HCT116 (cell line): ENCODE results near the gene IVD. TPM values are rescaled to one million over a fixed set of nuclear protein-coding genes. Genes with fewer than 3 reads are reported as not detected.

Source experiments
- ATAC-seq: fragments of 200-7000 bp; cut with Tn5 transposase; 2 replicates; pipeline ENCODE4 v1.9.1; 2020; ENCODE audit warnings: mild to moderate bottlenecking, moderate library complexity
- BruUV-seq: library from RNA; stranded (reverse); fragments of 400-500 nt; replicated peaks from 2 replicates; lab custom pipeline; 2021; lab: Mats Ljungman, UMichigan
- CTCF ChIA-PET: fragments of 300-600 bp; sonication (Branson Sonifier 250); formaldehyde crosslinking; loops from one replicate; lab custom pipeline; 2021; ENCODE audit warnings: antibody characterized with exemption; lab: Charles Lee
- POLR2A ChIA-PET: fragments of 300-600, 350-600 bp; sonication (Branson Sonifier 250); formaldehyde crosslinking; loops from one replicate; lab custom pipeline; 2021; ENCODE audit warnings: antibody characterized with exemption; lab: Charles Lee
- RAD21 ChIA-PET, 2 experiments: fragments of 300-600 bp; sonication (Branson Sonifier 250); formaldehyde crosslinking; loops; one replicate each; lab custom pipeline; 2023; ENCODE audit warnings: low total read pairs in 2 of 2; ENCODE audit not compliant: uncharacterized antibody in 2 of 2, unreplicated experiment in 2 of 2, low non-redundant PET in 1 of 2; lab: Charles Lee
- DNase-seq: peaks from one replicate; pipeline ENCODE4 v3.0.0-alpha.2; 2010; ENCODE audit warnings: low read depth, low spot score
- H2AFZ ChIP-seq: fragments of 200-600 bp; shearing (Covaris generic), sonication (generic); 2 replicates; pipeline ENCODE4 v1.6.1; 2017; ENCODE audit warnings: low read depth, mixed run types, mixed read lengths, antibody characterized with exemption, low read length; ENCODE audit not compliant: poor library complexity, severe bottlenecking
- H3K27ac ChIP-seq: 2 replicates; pipeline ENCODE4 v1.5.1; 2012; ENCODE audit warnings: low read depth, low read length
- H3K27me3 ChIP-seq: fragments of 200-600 bp; sonication (generic); 2 replicates; pipeline ENCODE4 v1.6.1; 2016; ENCODE audit warnings: mixed run types, low read length, mixed read lengths; ENCODE audit not compliant: insufficient read depth
- H3K36me3 ChIP-seq, 2 experiments: fragments of 200-500 bp in 1 of 2; fragments of 200-600 bp in 1 of 2; sonication (Bioruptor generic) in 1 of 2; sonication (generic) in 1 of 2; 2 replicates each; pipeline versions ENCODE4 v1.5.1 to v1.6.1; 2014 to 2016; ENCODE audit warnings: low read length in 2 of 2, inconsistent platforms in 1 of 2, mixed read lengths in 1 of 2, mixed run types in 1 of 2; ENCODE audit not compliant: insufficient read depth in 2 of 2, control insufficient read depth in 1 of 2
- H3K4me1 ChIP-seq, 2 experiments: fragments of 200-600 bp in 1 of 2; sonication (generic) in 1 of 2; 2 replicates each; pipeline versions ENCODE4 v1.5.1 to v1.6.1; 2012 to 2017; ENCODE audit warnings: low read length in 2 of 2, inconsistent platforms in 1 of 2, mild to moderate bottlenecking in 1 of 2, mixed read lengths in 1 of 2, mixed run types in 1 of 2, moderate library complexity in 1 of 2; ENCODE audit not compliant: insufficient read depth in 2 of 2, control insufficient read depth in 1 of 2
- H3K4me2 ChIP-seq: fragments of 200-600 bp; sonication (generic); 2 replicates; pipeline ENCODE4 v1.6.1; 2017; ENCODE audit warnings: mixed run types, low read length, mixed read lengths
- H3K4me3 ChIP-seq, 2 experiments: fragments of 200-600 bp in 1 of 2; sonication (generic) in 1 of 2; replicated peaks in 1 of 2; 2 replicates each; pipeline ENCODE4 v1.5.1; 2011 to 2016; ENCODE audit warnings: low read length in 2 of 2, control low read depth in 1 of 2, low read depth in 1 of 2, mild to moderate bottlenecking in 1 of 2, mixed read lengths in 1 of 2, mixed run types in 1 of 2
- H3K79me2 ChIP-seq: fragments of 200-600 bp; sonication (generic); 2 replicates; pipeline ENCODE4 v1.6.1; 2017; ENCODE audit warnings: mild to moderate bottlenecking, mixed run types, low read length, moderate library complexity, mixed read lengths; ENCODE audit not compliant: insufficient read depth
- H3K9ac ChIP-seq: fragments of 200-600 bp; sonication (generic); 2 replicates; pipeline ENCODE4 v1.6.1; 2016; ENCODE audit warnings: low read length, mixed read lengths
- H3K9me2 ChIP-seq: fragments of 200-600 bp; sonication (generic), shearing (Covaris generic); 2 replicates; pipeline ENCODE4 v1.6.1; 2017; ENCODE audit warnings: mixed run types, mild to moderate bottlenecking, moderate library complexity; ENCODE audit not compliant: insufficient read depth
- H3K9me3 ChIP-seq, 2 experiments: fragments of 200-500 bp in 1 of 2; fragments of 200-600 bp in 1 of 2; sonication (Bioruptor generic) in 1 of 2; sonication (generic) in 1 of 2; 2 replicates each; pipeline ENCODE4 v1.6.1; 2014 to 2017; ENCODE audit warnings: low read length in 2 of 2, mixed read lengths in 2 of 2, inconsistent platforms in 1 of 2, low read depth in 1 of 2, mild to moderate bottlenecking in 1 of 2, mixed run types in 1 of 2, moderate library complexity in 1 of 2; ENCODE audit not compliant: control insufficient read depth in 1 of 2, insufficient read depth in 1 of 2
- H4K20me1 ChIP-seq: fragments of 200-600 bp; sonication (generic), shearing (Covaris generic); 2 replicates; pipeline ENCODE4 v1.6.1; 2017; ENCODE audit warnings: mixed run types, mild to moderate bottlenecking, moderate library complexity; ENCODE audit not compliant: insufficient read depth
- CEBPB ChIP-seq: IDR thresholded peaks from 2 replicates; pipeline ENCODE4 v1.6.1; 2012; ENCODE audit warnings: low read depth
- EGR1 ChIP-seq: IDR thresholded peaks from 2 replicates; pipeline ENCODE4 v1.6.1; 2012; ENCODE audit warnings: low read depth
- ELF1 ChIP-seq: IDR thresholded peaks from 2 replicates; pipeline ENCODE4 v1.6.1; 2012; ENCODE audit warnings: low read depth, borderline replicate concordance
- EZH2 ChIP-seq: fragments of 200-600 bp; sonication (generic); IDR thresholded peaks from 2 replicates; pipeline ENCODE4 v1.6.1; 2017; ENCODE audit warnings: antibody characterized with exemption, mixed run types
- FOSL1 ChIP-seq: IDR thresholded peaks from 2 replicates; pipeline ENCODE4 v1.6.1; 2012; ENCODE audit warnings: low read depth
- JUND ChIP-seq: IDR thresholded peaks from 2 replicates; pipeline ENCODE4 v1.6.1; 2012
- POLR2AphosphoS5 ChIP-seq: IDR thresholded peaks from 2 replicates; pipeline ENCODE4 v1.6.1; 2011; ENCODE audit warnings: mild to moderate bottlenecking, low read depth, low read length, moderate library complexity
- RAD21 ChIP-seq: IDR thresholded peaks from 2 replicates; pipeline ENCODE4 v1.6.1; 2012; ENCODE audit warnings: low read depth, mild to moderate bottlenecking
- SP1 ChIP-seq: IDR thresholded peaks from 2 replicates; pipeline ENCODE4 v1.6.1; 2012; ENCODE audit warnings: low read depth
- TCF7L2 ChIP-seq: IDR thresholded peaks from 2 replicates; pipeline ENCODE4 v1.7.0; 2011; ENCODE audit warnings: borderline replicate concordance, inconsistent platforms; ENCODE audit not compliant: insufficient read depth, insufficient read length; ENCODE audit errors: extremely low read depth
- YY1 ChIP-seq: IDR thresholded peaks from 2 replicates; pipeline ENCODE4 v1.6.1; 2011; ENCODE audit warnings: low read length, low read depth, moderate library complexity, mild to moderate bottlenecking; ENCODE audit not compliant: insufficient replicate concordance; ENCODE audit errors: extremely low read depth
- intact Hi-C: fragments of 100-400 bp; cut with micrococcal nuclease; formaldehyde crosslinking; loops from 2 replicates; pipeline ENCODE4 v1.10.0; 2022
- total RNA-seq: library from RNA; stranded (reverse); gene quantifications from one replicate; pipeline ENCODE4 v1.2.1, GENCODE V29; 2021; ENCODE audit not compliant: unreplicated experiment
- TF ChIP-seq, protein P1 (sequence below): IDR thresholded peaks from 2 replicates; pipeline ENCODE4 v1.6.1; 2012
- TF ChIP-seq, protein P2 (sequence below): IDR thresholded peaks from 2 replicates; pipeline ENCODE4 v1.6.1; 2011; ENCODE audit warnings: mild to moderate bottlenecking, low read length, moderate library complexity; ENCODE audit not compliant: insufficient replicate concordance; ENCODE audit errors: extremely low read depth

Gene IVD
- total RNA-seq, 1 experiment from 2014 or later: 65.6 TPM

DNA sequence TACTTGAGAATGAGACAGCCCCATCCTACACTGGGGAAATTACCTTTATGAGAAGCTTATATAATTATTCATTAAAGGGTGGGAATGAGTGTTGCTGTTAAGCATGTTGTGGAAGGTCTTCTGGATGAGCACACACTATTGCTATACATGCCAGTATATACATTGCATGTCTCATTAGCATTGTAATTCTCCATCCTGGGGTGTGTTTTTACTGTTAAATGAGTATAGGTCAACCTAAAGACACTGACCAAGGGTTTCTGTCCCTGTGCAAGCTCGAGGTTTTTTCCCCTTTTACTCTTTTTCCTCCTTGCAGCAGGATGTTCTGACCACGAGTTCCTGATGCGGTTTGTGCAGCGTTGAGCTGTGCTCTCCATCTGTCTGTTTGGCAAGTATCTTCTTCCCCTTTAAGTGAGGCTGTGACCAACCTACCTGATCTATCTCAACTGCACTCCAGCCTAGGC, 7.2 kb upstream of the IVD start:
- intact Hi-C loops: no loop called here
- CTCF ChIA-PET: interaction anchor here (1.1 to 1.2 kb wide), 2 partner anchors 31 to 60 kb away, joined by 3 read pairs; no protein-coding TSS in a partner anchor
- Histone ChIP-seq H3K4me2 (no peak overlapping the region), H2AFZ (no peak overlapping the region), H3K9me3 (no peaks in the 10 kb centered on the region), H3K79me2 (no peaks in the 10 kb centered on the region), H3K27ac (no peak overlapping the region), H3K4me1 (no peaks in the 10 kb centered on the region), H4K20me1 (no peaks in the 10 kb centered on the region), H3K36me3 (peaks cover 5 to 7% of the 10 kb centered on the region in 2 experiments; a peak in 3 of 4 replicates), H3K9me2 (no peaks in the 10 kb centered on the region), H3K4me3 (no peak overlapping the region), H3K27me3 (no peaks in the 10 kb centered on the region), H3K9ac (no peak overlapping the region)
- POLR2A ChIA-PET: no interaction called here
- ATAC-seq (no peak), DNase-seq (no peak)
- no TSS peak for BruUV-seq
- RAD21 ChIA-PET: no interaction called here
- TF ChIP-seq CEBPB: no peak

DNA sequence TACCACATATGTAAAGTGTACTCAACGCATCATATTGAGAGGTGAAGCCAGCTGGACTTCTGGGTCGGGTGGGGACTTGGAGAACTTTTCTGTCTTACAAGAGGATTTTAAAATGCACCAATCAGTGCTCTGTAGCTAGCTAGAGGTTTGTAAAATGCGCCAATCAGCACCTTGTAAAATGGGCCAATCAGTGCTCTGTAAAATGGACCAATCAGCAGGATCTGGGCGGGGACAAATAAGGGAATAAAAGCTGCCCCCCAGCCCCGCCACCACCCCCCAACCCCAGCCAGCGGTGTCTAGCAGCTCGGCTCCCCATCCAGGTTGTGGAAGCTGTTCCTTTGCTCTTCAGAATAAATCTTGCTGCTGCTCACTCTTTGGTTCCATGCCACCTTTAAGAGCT, 6.2 kb upstream of the IVD start:
- intact Hi-C loops: no loop called here
- Histone ChIP-seq H3K9me3 (no peaks in the 10 kb centered on the region), H4K20me1 (no peaks in the 10 kb centered on the region), H3K36me3 (no peaks in the 10 kb centered on the region), H3K9ac (no peak overlapping the region), H2AFZ (no peak overlapping the region), H3K27ac (no peak overlapping the region), H3K4me1 (no peaks in the 10 kb centered on the region), H3K9me2 (no peaks in the 10 kb centered on the region), H3K27me3 (no peaks in the 10 kb centered on the region)
- DNase-seq: no peak
- ATAC-seq: no peak
- POLR2A ChIA-PET: no interaction called here
- RAD21 ChIA-PET: no interaction called here
- TF ChIP-seq JUND (no peak), TCF7L2 (no peak), ELF1 (no peak), FOSL1 (no peak), RAD21 (no peak), EGR1 (no peak), YY1 (no peak), SP1 (no peak), POLR2AphosphoS5 (no peak), EZH2 (no peak)
- TF ChIP-seq, protein P1, sequence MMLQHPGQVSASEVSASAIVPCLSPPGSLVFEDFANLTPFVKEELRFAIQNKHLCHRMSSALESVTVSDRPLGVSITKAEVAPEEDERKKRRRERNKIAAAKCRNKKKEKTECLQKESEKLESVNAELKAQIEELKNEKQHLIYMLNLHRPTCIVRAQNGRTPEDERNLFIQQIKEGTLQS: no peak
- TF ChIP-seq, protein P2, sequence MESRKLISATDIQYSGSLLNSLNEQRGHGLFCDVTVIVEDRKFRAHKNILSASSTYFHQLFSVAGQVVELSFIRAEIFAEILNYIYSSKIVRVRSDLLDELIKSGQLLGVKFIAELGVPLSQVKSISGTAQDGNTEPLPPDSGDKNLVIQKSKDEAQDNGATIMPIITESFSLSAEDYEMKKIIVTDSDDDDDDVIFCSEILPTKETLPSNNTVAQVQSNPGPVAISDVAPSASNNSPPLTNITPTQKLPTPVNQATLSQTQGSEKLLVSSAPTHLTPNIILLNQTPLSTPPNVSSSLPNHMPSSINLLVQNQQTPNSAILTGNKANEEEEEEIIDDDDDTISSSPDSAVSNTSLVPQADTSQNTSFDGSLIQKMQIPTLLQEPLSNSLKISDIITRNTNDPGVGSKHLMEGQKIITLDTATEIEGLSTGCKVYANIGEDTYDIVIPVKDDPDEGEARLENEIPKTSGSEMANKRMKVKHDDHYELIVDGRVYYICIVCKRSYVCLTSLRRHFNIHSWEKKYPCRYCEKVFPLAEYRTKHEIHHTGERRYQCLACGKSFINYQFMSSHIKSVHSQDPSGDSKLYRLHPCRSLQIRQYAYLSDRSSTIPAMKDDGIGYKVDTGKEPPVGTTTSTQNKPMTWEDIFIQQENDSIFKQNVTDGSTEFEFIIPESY: no peak
- TF ChIP-seq, all 23 proteins: peak for 0
- Histone ChIP-seq H3K4me2 (no peak overlapping the region), H3K4me3 (no peak overlapping the region), H3K79me2 (no peaks in the 10 kb centered on the region)
- CTCF ChIA-PET: interaction anchor here (0.7 kb wide), 1 partner anchor 59 kb away, joined by 3 read pairs; the partner anchor contains the start of gene CCDC9B
- BruUV-seq: no TSS peak
